RWPE1 (cell line): ENCODE measurements around the gene TBCD.
A peak's percentile ranks its signal among the peaks of the same experiment; 100 is the strongest.

Source experiments
- CTCF ChIA-PET: fragments of 350-600 bp; sonication (Branson Sonifier 250); formaldehyde crosslinking; extraction: SDS; loops from one replicate; lab custom pipeline; 2021; lab: Yijun Ruan, JAX
- POLR2A ChIA-PET: fragments of 400-600 bp; formaldehyde crosslinking; extraction: SDS; loops from one replicate; lab custom pipeline; 2020; ENCODE audit warnings: antibody characterized with exemption; ENCODE audit not compliant: low non-redundant PET; lab: Yijun Ruan, JAX
- DNase-seq: peaks from one replicate; pipeline ENCODE4 v3.0.0; 2012; ENCODE audit warnings: low spot score
- H3K27ac ChIP-seq: fragments of 450-650 bp; 2 replicates; pipeline ENCODE4 v1.5.1; 2017
- TF ChIP-seq, protein P1 (sequence below): fragments of 450-650 bp; conservative IDR thresholded peaks from 2 replicates; pipeline ENCODE4 v1.5.1; 2017; ENCODE audit warnings: low read depth, mild to moderate bottlenecking

The TBCD gene

DNA sequence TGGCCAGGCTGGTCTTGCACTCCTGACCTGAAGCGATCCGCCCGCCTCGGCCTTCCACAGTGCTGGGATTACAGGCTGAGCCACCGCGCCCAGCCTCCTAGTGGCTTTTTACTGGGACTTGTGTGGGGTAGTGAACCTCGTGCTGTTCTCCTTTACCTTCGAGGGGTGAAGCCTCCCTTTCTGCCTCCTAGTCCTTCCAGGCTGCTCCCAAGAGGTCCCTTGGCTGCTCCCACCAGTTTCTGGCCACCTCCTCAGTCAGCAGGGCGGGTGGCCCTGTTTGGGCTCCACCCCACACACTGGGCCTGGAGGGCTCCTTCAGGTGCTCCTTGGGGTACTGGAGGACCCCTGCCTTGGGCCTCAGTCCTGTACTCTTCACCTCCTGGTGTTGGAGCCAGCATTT, 158.9 kb downstream of the TBCD start:
- DNase-seq = no peak
- CTCF ChIA-PET = no interaction called here
- POLR2A ChIA-PET = no interaction called here
- 0 out of 2 replicates have a peak overlapping the region, but pooled peaks have one; percentile 4 for H3K27ac ChIP-seq
- TF ChIP-seq, protein P1, sequence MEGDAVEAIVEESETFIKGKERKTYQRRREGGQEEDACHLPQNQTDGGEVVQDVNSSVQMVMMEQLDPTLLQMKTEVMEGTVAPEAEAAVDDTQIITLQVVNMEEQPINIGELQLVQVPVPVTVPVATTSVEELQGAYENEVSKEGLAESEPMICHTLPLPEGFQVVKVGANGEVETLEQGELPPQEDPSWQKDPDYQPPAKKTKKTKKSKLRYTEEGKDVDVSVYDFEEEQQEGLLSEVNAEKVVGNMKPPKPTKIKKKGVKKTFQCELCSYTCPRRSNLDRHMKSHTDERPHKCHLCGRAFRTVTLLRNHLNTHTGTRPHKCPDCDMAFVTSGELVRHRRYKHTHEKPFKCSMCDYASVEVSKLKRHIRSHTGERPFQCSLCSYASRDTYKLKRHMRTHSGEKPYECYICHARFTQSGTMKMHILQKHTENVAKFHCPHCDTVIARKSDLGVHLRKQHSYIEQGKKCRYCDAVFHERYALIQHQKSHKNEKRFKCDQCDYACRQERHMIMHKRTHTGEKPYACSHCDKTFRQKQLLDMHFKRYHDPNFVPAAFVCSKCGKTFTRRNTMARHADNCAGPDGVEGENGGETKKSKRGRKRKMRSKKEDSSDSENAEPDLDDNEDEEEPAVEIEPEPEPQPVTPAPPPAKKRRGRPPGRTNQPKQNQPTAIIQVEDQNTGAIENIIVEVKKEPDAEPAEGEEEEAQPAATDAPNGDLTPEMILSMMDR = no peak

DNA sequence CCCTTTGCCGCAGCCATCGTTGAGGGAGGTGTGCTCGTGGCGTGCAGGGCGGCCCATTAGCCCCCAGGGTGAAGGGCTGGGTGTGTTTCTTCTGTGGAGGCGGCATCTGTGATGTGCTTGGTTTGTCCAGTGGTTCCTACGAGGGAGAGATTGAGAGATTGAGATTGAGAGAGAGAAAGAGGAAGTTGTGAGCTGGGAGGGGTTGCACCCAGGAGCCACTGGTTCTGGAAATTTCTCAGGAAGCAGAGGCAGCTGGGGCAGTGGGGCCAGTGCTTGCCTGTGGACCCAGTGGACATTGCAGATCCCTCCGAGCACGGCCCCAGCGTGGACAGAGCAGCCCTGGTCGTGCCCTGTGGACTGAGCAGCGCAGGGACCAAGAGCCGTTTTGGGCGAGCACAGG, 160.0 kb downstream of the TBCD start:
- TF ChIP-seq, protein P1 = no peak
- no peak for DNase-seq
- POLR2A ChIA-PET = interaction anchor here (0.6 kb wide), 1 partner anchor 35 kb away, joined by 3 read pairs; no protein-coding TSS in a partner anchor
- peak overlapping the region; percentile 20; the same call in 1 of the 2 replicates for H3K27ac ChIP-seq
- CTCF ChIA-PET = interaction anchor here (0.6 kb wide), 1 partner anchor 265 kb away, joined by 4 read pairs; no protein-coding TSS in a partner anchor

DNA sequence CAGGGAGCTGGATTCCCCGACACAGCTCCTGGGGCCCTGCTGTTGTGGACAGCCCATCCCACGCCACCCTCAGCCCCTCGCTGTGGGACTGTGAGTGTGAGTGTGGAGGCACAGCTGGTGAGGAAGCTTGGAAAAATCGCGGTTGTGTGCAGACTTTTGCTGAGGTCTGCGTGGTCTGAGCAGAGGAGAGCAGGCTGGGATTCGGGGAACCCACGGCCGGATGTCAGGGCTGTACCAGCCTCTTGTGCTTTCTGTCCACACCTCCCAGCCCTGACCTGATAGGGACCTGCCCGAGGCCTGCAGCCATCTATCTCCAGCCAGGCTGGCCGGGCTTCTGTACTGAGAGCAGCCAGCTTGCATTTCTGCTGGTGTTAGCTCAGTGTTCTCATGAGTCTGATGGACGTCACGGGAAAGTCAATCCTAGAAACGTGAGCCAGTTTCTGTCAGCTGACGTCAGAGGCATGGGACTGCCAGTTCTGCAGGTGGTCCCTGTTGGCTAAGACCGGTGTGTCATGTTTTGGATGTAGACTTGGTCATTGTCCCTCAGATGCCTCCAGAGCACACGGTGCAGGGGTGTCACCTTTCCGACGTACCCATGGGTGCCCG, 160.7 kb downstream of the TBCD start:
- ChIA-PET CTCF (interaction anchor here (0.6 to 2.3 kb wide), 2 partner anchors 125 to 266 kb away, joined by 4 to 8 read pairs; no protein-coding TSS in a partner anchor), POLR2A (no interaction called here)
- TF ChIP-seq, protein P1 = no peak
- DNase-seq = no peak
- peak overlapping the region; percentile 20; the same call in 1 of the 2 replicates for H3K27ac ChIP-seq

DNA sequence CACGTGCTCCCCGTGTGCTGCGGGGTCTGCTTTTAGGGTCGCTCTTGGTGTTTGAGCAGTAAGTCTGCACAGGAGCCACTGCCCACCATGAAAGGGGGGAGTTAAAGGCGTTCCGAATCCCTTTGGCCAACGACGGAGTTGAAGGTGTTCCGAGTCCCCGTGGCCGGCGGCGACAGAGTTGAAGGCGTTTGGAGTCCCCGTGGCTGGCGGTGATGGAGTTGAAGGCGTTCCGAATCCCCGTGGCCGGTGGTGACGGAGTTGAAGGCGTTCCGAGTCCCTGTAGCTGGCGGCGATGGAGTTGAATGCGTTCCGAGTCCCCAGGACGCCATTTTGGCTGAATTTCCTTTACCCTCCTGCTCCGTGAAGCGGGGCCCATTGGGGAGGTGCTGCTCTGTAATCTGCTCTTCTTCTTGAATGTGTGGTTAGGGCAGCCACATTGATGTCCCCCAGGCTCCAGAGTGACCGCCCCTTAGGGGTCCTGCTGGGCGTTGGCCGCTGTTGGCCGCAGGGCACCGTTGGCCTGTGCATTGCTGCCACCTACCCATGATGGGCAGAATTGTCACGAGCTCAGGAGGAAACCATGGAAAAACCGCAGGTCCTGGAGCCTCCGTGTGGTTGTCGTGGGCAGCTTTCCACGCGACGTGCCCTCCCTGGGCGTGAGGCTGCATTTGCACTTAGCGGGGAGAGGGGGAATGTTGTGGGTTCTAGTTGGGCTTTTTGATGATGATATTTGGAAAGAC, 161.6 kb downstream of the TBCD start:
- POLR2A ChIA-PET = no interaction called here
- TF ChIP-seq, protein P1 = peak; percentile 14; the same call in 1 of the 2 replicates
- DNase-seq = peak; percentile 16
- no peak overlapping the region for H3K27ac ChIP-seq
- CTCF ChIA-PET = interaction anchor here (0.5 to 2.3 kb wide), 9 partner anchors 17 to 167 kb away, joined by 3 to 11 read pairs (median 3); no protein-coding TSS in a partner anchor

DNA sequence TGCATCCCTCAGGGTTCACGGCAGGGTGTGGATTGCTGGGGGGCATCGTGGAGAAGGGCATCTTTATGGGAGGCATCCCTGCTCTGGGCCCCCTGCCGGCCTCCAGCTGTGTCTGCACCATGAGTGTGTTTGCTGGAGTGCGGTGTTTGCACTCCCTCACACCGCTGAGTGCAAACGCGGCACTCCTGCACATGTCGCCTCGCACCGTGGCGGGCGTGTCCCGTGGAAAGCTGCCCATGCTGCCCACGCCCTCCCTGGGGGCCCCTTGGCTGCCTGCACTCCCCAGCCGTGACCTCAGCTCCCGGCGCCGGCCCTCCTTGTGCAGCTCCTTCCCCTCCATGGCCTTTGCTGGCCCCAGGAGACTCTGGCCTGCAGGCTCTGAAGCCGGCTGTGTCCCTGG, 162.5 kb downstream of the TBCD start:
- H3K27ac ChIP-seq = peak overlapping the region; percentile 2; the same call in 1 of the 2 replicates
- peak; percentile 15 for DNase-seq
- CTCF ChIA-PET = interaction anchor here (0.5 to 2.3 kb wide), 9 partner anchors 9 to 167 kb away, joined by 3 to 11 read pairs (median 3); no protein-coding TSS in a partner anchor
- POLR2A ChIA-PET = interaction anchor here (0.5 kb wide), 1 partner anchor 419 kb away, joined by 6 read pairs; no protein-coding TSS in a partner anchor
- TF ChIP-seq, protein P1 = no peak
